HG02610 (cell line): ENCODE data around the gene THAP2.

Experiments
- ATAC-seq: cut with Tn5 transposase; IDR thresholded peaks from one replicate; pipeline ENCODE4 v1.9.1; 2021; ENCODE audit warnings: mild to moderate bottlenecking, moderate library complexity; ENCODE audit not compliant: unreplicated experiment

THAP2 gene

GRCh38 chr12:71663561-71664410 lies at the start of gene THAP2, which contains the start of gene ZFC3H1:
Gene THAP2, plus strand, starts transcription at chr12:71664301. Its CDS starts 209 bp downstream, at chr12:71664510.
Gene ZFC3H1, minus strand, starts transcription at chr12:71663848. Its CDS starts 238 bp downstream, at chr12:71663610.
- ATAC-seq: peak; percentile 89

GRCh38 chr12:71621938-71622337 lies 42.2 kb upstream of the THAP2 start:
- no peak for ATAC-seq

GRCh38 chr12:71625476-71625875 lies 38.6 kb upstream of the THAP2 start:
- no peak for ATAC-seq

GRCh38 chr12:71626098-71626497 lies 38.0 kb upstream of the THAP2 start:
- no peak for ATAC-seq

GRCh38 chr12:71626768-71627167 lies 37.3 kb upstream of the THAP2 start:
- no peak for ATAC-seq

GRCh38 chr12:71627438-71628002 lies 36.6 kb upstream of the THAP2 start:
- no peak for ATAC-seq

GRCh38 chr12:71636704-71637115 lies 27.4 kb upstream of the THAP2 start:
- ATAC-seq: peak; percentile 48

- ATAC-seq: no peak
These were observed 25.6 kb upstream of the THAP2 start for GRCh38 chr12:71638499-71638898.

- ATAC-seq: peak; percentile 34
These were observed 24.8 kb upstream of the THAP2 start for GRCh38 chr12:71639341-71639760.

GRCh38 chr12:71640316-71640715 lies 23.8 kb upstream of the THAP2 start:
- ATAC-seq: no peak

- ATAC-seq: no peak
These were observed 22.7 kb upstream of the THAP2 start for GRCh38 chr12:71641390-71641789.

- ATAC-seq: peak; percentile 84
These were observed 21.8 kb upstream of the THAP2 start for GRCh38 chr12:71642264-71642663.

GRCh38 chr12:71645268-71645667 lies 18.8 kb upstream of the THAP2 start:
- no peak for ATAC-seq

- no peak for ATAC-seq
These were observed 17.6 kb upstream of the THAP2 start for GRCh38 chr12:71646512-71646911.

GRCh38 chr12:71648537-71648936 lies 15.6 kb upstream of the THAP2 start:
- no peak for ATAC-seq

GRCh38 chr12:71649401-71649800 lies 14.7 kb upstream of the THAP2 start:
- ATAC-seq: no peak

GRCh38 chr12:71652656-71653055 lies 11.4 kb upstream of the THAP2 start:
- ATAC-seq: no peak

GRCh38 chr12:71653137-71653536 lies 11.0 kb upstream of the THAP2 start:
- no peak for ATAC-seq

- ATAC-seq: no peak
These were observed 9.9 kb upstream of the THAP2 start for GRCh38 chr12:71654200-71654599.

- ATAC-seq: no peak
These were observed 8.6 kb upstream of the THAP2 start for GRCh38 chr12:71655495-71655894.

GRCh38 chr12:71655907-71656306 lies 8.2 kb upstream of the THAP2 start:
- no peak for ATAC-seq

- no peak for ATAC-seq
These were observed 7.4 kb upstream of the THAP2 start for GRCh38 chr12:71656740-71657139.
